DND-41 (cell line): Measurements from ENCODE around the gene SND1.
"Not testable (repeated sequence)": the region's sequence is repeated elsewhere in the genome, so short reads cannot be mapped to it uniquely, and the experiment has no call there.

ENCODE experiments used
- ATAC-seq: fragments of 200-7000 bp; cut with Tn5 transposase; 3 replicates; pipeline ENCODE4 v1.9.1; 2021; ENCODE audit warnings: low read depth; ENCODE audit not compliant: insufficient read depth
- DNase-seq: peaks from one replicate; pipeline ENCODE4 v3.0.0-alpha.2; 2020
- H2AFZ ChIP-seq: 2 replicates; pipeline ENCODE4 v1.6.0; 2012; ENCODE audit warnings: low read depth, low read length
- H3K27ac ChIP-seq: 2 replicates; pipeline ENCODE4 v1.5.1; 2012; ENCODE audit warnings: low read length, inconsistent platforms
- H3K27me3 ChIP-seq: fragments of 200-600 bp; sonication (generic); 2 replicates; pipeline ENCODE4 v1.6.0; 2012; ENCODE audit warnings: low read length, mild to moderate bottlenecking, inconsistent platforms; ENCODE audit not compliant: insufficient read depth, poor library complexity
- H3K36me3 ChIP-seq: 2 replicates; pipeline ENCODE4 v1.5.1; 2012; ENCODE audit warnings: low read length, inconsistent platforms; ENCODE audit not compliant: insufficient read depth
- H3K4me1 ChIP-seq: 2 replicates; pipeline ENCODE4 v1.5.1; 2012; ENCODE audit warnings: mild to moderate bottlenecking, low read length; ENCODE audit not compliant: insufficient read depth
- H3K4me2 ChIP-seq: 2 replicates; pipeline ENCODE4 v1.6.0; 2012; ENCODE audit warnings: mild to moderate bottlenecking, moderate library complexity, low read length, inconsistent platforms; ENCODE audit not compliant: insufficient read depth
- H3K4me3 ChIP-seq, 2 experiments: fragments of 200-600 bp in 1 of 2; shearing (Covaris generic) in 1 of 2; 2 replicates each; pipeline ENCODE4 v1.5.1; 2012 to 2016; ENCODE audit warnings: inconsistent platforms in 2 of 2, low read length in 2 of 2, mild to moderate bottlenecking in 2 of 2, low read depth in 1 of 2, moderate library complexity in 1 of 2
- H3K79me2 ChIP-seq: 2 replicates; pipeline ENCODE4 v1.6.0; 2012; ENCODE audit warnings: low read length, inconsistent platforms; ENCODE audit not compliant: insufficient read depth
- H3K9ac ChIP-seq: 2 replicates; pipeline ENCODE4 v1.6.0; 2012; ENCODE audit warnings: low read depth, mild to moderate bottlenecking, inconsistent platforms, low read length, moderate library complexity
- H3K9me3 ChIP-seq: 2 replicates; pipeline ENCODE4 v1.5.1; 2012; ENCODE audit warnings: low read length, moderate library complexity, mild to moderate bottlenecking, inconsistent platforms; ENCODE audit not compliant: insufficient read depth, severe bottlenecking
- H4K20me1 ChIP-seq: 2 replicates; pipeline ENCODE4 v1.6.0; 2012; ENCODE audit warnings: low read length; ENCODE audit not compliant: insufficient read depth
- CTCF ChIP-seq: IDR thresholded peaks from 2 replicates; pipeline ENCODE4 v1.5.1; 2012; ENCODE audit warnings: borderline replicate concordance, low read length, moderate library complexity, mild to moderate bottlenecking; ENCODE audit not compliant: poor library complexity, severe bottlenecking; ENCODE audit errors: extremely low read depth
- EZH2 ChIP-seq: IDR thresholded peaks from 3 replicates; pipeline ENCODE4 v1.6.1; 2012; ENCODE audit warnings: borderline replicate concordance, low read depth, mild to moderate bottlenecking, moderate library complexity, low read length, inconsistent platforms; ENCODE audit not compliant: severe bottlenecking

SND1 gene

GRCh38 chr7:127673902-127674301 is 21.9 kb downstream of the SND1 start:
- Histone ChIP-seq H3K27ac (no peak overlapping the region), H3K27me3 (no peaks in the 10 kb centered on the region), H3K36me3 (peaks cover 46% of the 10 kb centered on the region), H3K4me2 (no peak overlapping the region), H4K20me1 (peaks cover 9% of the 10 kb centered on the region; the same call in 1 of the 2 replicates), H3K4me3 (no peak overlapping the region), H3K9me3 (peaks cover 6% of the 10 kb centered on the region), H3K4me1 (no peaks in the 10 kb centered on the region), H3K79me2 (peaks cover 91% of the 10 kb centered on the region), H3K9ac (no peak overlapping the region), H2AFZ (no peak overlapping the region)
- DNase-seq (no peak), ATAC-seq (no peak)
- TF ChIP-seq CTCF (no peak), EZH2 (no peak)

GRCh38 chr7:127674361-127674760 is 22.4 kb downstream of the SND1 start:
- Histone ChIP-seq H3K79me2 (peaks cover 91% of the 10 kb centered on the region), H3K27ac (no peak overlapping the region), H3K27me3 (no peaks in the 10 kb centered on the region), H3K4me2 (no peak overlapping the region), H3K9me3 (peaks cover 10% of the 10 kb centered on the region), H3K4me3 (no peak overlapping the region), H2AFZ (no peak overlapping the region), H4K20me1 (peaks cover 7% of the 10 kb centered on the region; the same call in 1 of the 2 replicates), H3K9ac (no peak overlapping the region), H3K36me3 (peaks cover 48% of the 10 kb centered on the region), H3K4me1 (no peaks in the 10 kb centered on the region)
- TF ChIP-seq CTCF: no peak
- no peak for TF ChIP-seq EZH2
- no peak for ATAC-seq
- no peak for DNase-seq

- not testable (repeated sequence) for H3K4me3 ChIP-seq, H3K9ac ChIP-seq, ATAC-seq, H3K27ac ChIP-seq, DNase-seq, H4K20me1 ChIP-seq, H3K27me3 ChIP-seq, H3K4me1 ChIP-seq, H2AFZ ChIP-seq, H3K4me2 ChIP-seq
- Histone ChIP-seq H3K79me2 (peaks cover 90% of the 10 kb centered on the region), H3K9me3 (peaks cover 14% of the 10 kb centered on the region), H3K36me3 (peaks cover 49% of the 10 kb centered on the region)
Measured at GRCh38 chr7:127674923-127675322, 22.9 kb downstream of the SND1 start.

GRCh38 chr7:127675721-127676120 is 23.7 kb downstream of the SND1 start:
- H3K79me2 ChIP-seq: peaks cover 83% of the 10 kb centered on the region
- peaks cover 7% of the 10 kb centered on the region; the same call in 1 of the 2 replicates for H4K20me1 ChIP-seq
- TF ChIP-seq EZH2 (no peak), CTCF (no peak)
- peaks cover 44% of the 10 kb centered on the region for H3K36me3 ChIP-seq
- H3K27me3 ChIP-seq: no peaks in the 10 kb centered on the region
- no peak overlapping the region for H3K27ac ChIP-seq
- H3K4me1 ChIP-seq: no peaks in the 10 kb centered on the region
- H3K4me2 ChIP-seq: no peak overlapping the region
- no peak overlapping the region for H3K4me3 ChIP-seq
- ATAC-seq (no peak), DNase-seq (no peak)
- H3K9me3 ChIP-seq: peaks cover 14% of the 10 kb centered on the region
- H2AFZ ChIP-seq: no peak overlapping the region
- no peak overlapping the region for H3K9ac ChIP-seq
